H1 (cell line): ENCODE results near the gene FBXL17. TPM values are rescaled to one million over a fixed set of nuclear protein-coding genes. Genes with fewer than 3 reads are reported as not detected.

ENCODE experiments used
- CTCF ChIA-PET: fragments of 300-600 bp; sonication (Branson Sonifier 250); formaldehyde crosslinking; loops from one replicate; lab custom pipeline; 2021; ENCODE audit not compliant: partially characterized antibody; lab: Charles Lee
- POLR2A ChIA-PET: fragments of 300-600 bp; sonication (Branson Sonifier 250); formaldehyde crosslinking; loops from one replicate; lab custom pipeline; 2021; ENCODE audit warnings: inconsistent platforms; ENCODE audit not compliant: partially characterized antibody; lab: Charles Lee
- DNase-seq, 2 experiments: peaks; one replicate each; pipeline versions ENCODE4 v3.0.0 to v3.0.0-alpha.2; 2010 to 2022; ENCODE audit warnings: low spot score in 2 of 2, low read depth in 1 of 2, mixed read lengths in 1 of 2
- FAIRE-seq: peaks from 2 replicates; lab custom pipeline; 2011; peaks lifted over from hg19 to GRCh38; lab: Jason Lieb, UNC
- H2AFZ ChIP-seq: 2 replicates; pipeline ENCODE4 v1.8.1; 2012; ENCODE audit warnings: low read length, inconsistent platforms
- H2AK5ac ChIP-seq: 2 replicates; pipeline ENCODE4 v1.6.1; 2013; ENCODE audit warnings: low read depth, low read length
- H2BK120ac ChIP-seq: replicated peaks from 2 replicates; pipeline ENCODE3; 2013; ENCODE audit warnings: low read depth, low read length, inconsistent platforms
- H2BK12ac ChIP-seq: 2 replicates; pipeline ENCODE4 v1.6.1; 2013; ENCODE audit warnings: low read depth, low read length
- H2BK15ac ChIP-seq: 2 replicates; pipeline ENCODE4 v1.6.1; 2013; ENCODE audit warnings: low read length
- H2BK20ac ChIP-seq: 2 replicates; pipeline ENCODE4 v1.6.1; 2013; ENCODE audit warnings: low read length
- H2BK5ac ChIP-seq: 2 replicates; pipeline ENCODE4 v1.6.1; 2013; ENCODE audit warnings: low read depth, low read length
- H3K14ac ChIP-seq: 2 replicates; pipeline ENCODE4 v1.6.1; 2013; ENCODE audit warnings: inconsistent platforms; ENCODE audit not compliant: insufficient read length
- H3K18ac ChIP-seq: 2 replicates; pipeline ENCODE4 v1.6.1; 2013; ENCODE audit warnings: low read length; ENCODE audit errors: extremely low read depth
- H3K23ac ChIP-seq: 2 replicates; pipeline ENCODE4 v1.6.1; 2013; ENCODE audit warnings: inconsistent platforms; ENCODE audit not compliant: insufficient read length
- H3K23me2 ChIP-seq: 2 replicates; pipeline ENCODE4 v1.6.1; 2013; ENCODE audit warnings: low read depth, low read length
- H3K27ac ChIP-seq: 2 replicates; pipeline ENCODE4 v1.6.1; 2011; ENCODE audit warnings: low read depth, low read length, inconsistent platforms
- H3K27me3 ChIP-seq, 4 experiments: replicated peaks in 1 of 4; 1 replicate in 1 of 4; 2 replicates in 3 of 4; pipeline versions ENCODE4 v1.6.1 to v1.8.1; 2011 to 2013; ENCODE audit warnings: low read length in 3 of 4, mild to moderate bottlenecking in 3 of 4, inconsistent platforms in 2 of 4, mixed read lengths in 2 of 4, moderate library complexity in 1 of 4; ENCODE audit not compliant: control insufficient read depth in 3 of 4, insufficient read depth in 3 of 4; ENCODE audit errors: extremely low read depth in 1 of 4
- H3K36me3 ChIP-seq, 4 experiments: 2 replicates each; pipeline versions ENCODE4 v1.6.1 to v1.8.1; 2011 to 2013; ENCODE audit warnings: mild to moderate bottlenecking in 4 of 4, low read length in 3 of 4, moderate library complexity in 2 of 4, control low read depth in 1 of 4, inconsistent platforms in 1 of 4; ENCODE audit not compliant: insufficient read depth in 4 of 4, control insufficient read depth in 2 of 4
- H3K4ac ChIP-seq: replicated peaks from 2 replicates; pipeline ENCODE3; 2013; ENCODE audit warnings: low read length, low read depth, mixed read lengths, inconsistent platforms; ENCODE audit not compliant: insufficient read length
- H3K4me1 ChIP-seq, 4 experiments: replicated peaks in 1 of 4; 1 replicate in 1 of 4; 2 replicates in 3 of 4; pipeline versions ENCODE4 v1.6.1 to v1.8.1; 2011 to 2013; ENCODE audit warnings: low read length in 3 of 4, inconsistent platforms in 2 of 4, mixed read lengths in 1 of 4; ENCODE audit not compliant: insufficient read depth in 4 of 4, control insufficient read depth in 3 of 4
- H3K4me2 ChIP-seq, 2 experiments: 2 replicates each; pipeline versions ENCODE4 v1.6.1 to v1.8.1; 2011 to 2013; ENCODE audit warnings: low read depth in 2 of 2, low read length in 2 of 2, control low read depth in 1 of 2, inconsistent platforms in 1 of 2, mild to moderate bottlenecking in 1 of 2; ENCODE audit not compliant: insufficient read depth in 1 of 2
- H3K4me3 ChIP-seq, 4 experiments: fragments of 200-600, 300-600 bp in 1 of 4; sonication (generic), shearing (Covaris generic), sonication (Bioruptor Twin) in 1 of 4; 2 replicates each; pipeline versions ENCODE4 v1.5.1 to v1.8.1; 2011 to 2016; ENCODE audit warnings: low read length in 4 of 4, low read depth in 3 of 4, control low read depth in 2 of 4, inconsistent platforms in 2 of 4, mild to moderate bottlenecking in 2 of 4, mixed read lengths in 1 of 4, moderate library complexity in 1 of 4; ENCODE audit not compliant: insufficient read depth in 2 of 4; ENCODE audit errors: extremely low read depth in 1 of 4
- H3K56ac ChIP-seq: replicated peaks from 2 replicates; pipeline ENCODE3; 2013; ENCODE audit warnings: low read depth, mild to moderate bottlenecking, mixed read lengths, low read length, inconsistent platforms; ENCODE audit not compliant: insufficient read length
- H3K79me1 ChIP-seq: 2 replicates; pipeline ENCODE4 v1.6.1; 2013; ENCODE audit warnings: low read depth, low read length, control low read depth
- H3K79me2 ChIP-seq, 2 experiments: 2 replicates each; pipeline versions ENCODE4 v1.6.1 to v1.8.1; 2012 to 2013; ENCODE audit warnings: low read length in 2 of 2, mild to moderate bottlenecking in 2 of 2, inconsistent platforms in 1 of 2; ENCODE audit not compliant: insufficient read depth in 2 of 2, control insufficient read depth in 1 of 2
- H3K9ac ChIP-seq, 4 experiments: replicated peaks in 1 of 4; 1 replicate in 1 of 4; 2 replicates in 3 of 4; pipeline versions ENCODE4 v1.6.1 to v1.8.1; 2011 to 2013; ENCODE audit warnings: low read depth in 3 of 4, low read length in 3 of 4, control low read depth in 2 of 4, mild to moderate bottlenecking in 2 of 4, moderate library complexity in 2 of 4, inconsistent platforms in 1 of 4; ENCODE audit errors: extremely low read depth in 1 of 4
- H3K9me3 ChIP-seq, 2 experiments: 2 replicates each; pipeline versions ENCODE4 v1.6.1 to v1.8.1; 2012 to 2013; ENCODE audit warnings: mild to moderate bottlenecking in 2 of 2, moderate library complexity in 2 of 2, control low read depth in 1 of 2, inconsistent platforms in 1 of 2, low read depth in 1 of 2, low read length in 1 of 2, mixed read lengths in 1 of 2; ENCODE audit not compliant: insufficient read depth in 2 of 2
- H4K20me1 ChIP-seq, 2 experiments: replicated peaks in 1 of 2; 2 replicates each; pipeline versions ENCODE3 to v1.8.1; 2011 to 2013; ENCODE audit warnings: inconsistent platforms in 2 of 2, low read length in 2 of 2, mild to moderate bottlenecking in 1 of 2; ENCODE audit not compliant: insufficient read depth in 2 of 2, control insufficient read depth in 1 of 2
- H4K5ac ChIP-seq: 2 replicates; pipeline ENCODE4 v1.6.1; 2013; ENCODE audit warnings: low read length, low read depth, mixed read lengths, inconsistent platforms; ENCODE audit not compliant: insufficient read length
- H4K8ac ChIP-seq: 2 replicates; pipeline ENCODE4 v1.8.0; 2013; ENCODE audit warnings: mild to moderate bottlenecking, moderate library complexity, low read length, inconsistent platforms; ENCODE audit not compliant: insufficient read depth; ENCODE audit errors: extremely low read depth
- H4K91ac ChIP-seq: replicated peaks from 2 replicates; pipeline ENCODE3; 2013; ENCODE audit warnings: low read length, mixed read lengths, inconsistent platforms; ENCODE audit not compliant: insufficient read length
- CBX5 ChIP-seq: fragments of 300-800, 300-1000 bp; sonication (generic); IDR thresholded peaks from 2 replicates; pipeline ENCODE4 v1.7.1; 2016; ENCODE audit warnings: antibody characterized with exemption, low read length, low read depth
- EZH2 ChIP-seq: fragments of 200-600 bp; sonication (generic); IDR thresholded peaks from 2 replicates; pipeline ENCODE4 v1.7.1; 2012; ENCODE audit warnings: low read depth, mild to moderate bottlenecking, moderate library complexity, low read length, inconsistent platforms; ENCODE audit not compliant: severe bottlenecking
- KDM1A ChIP-seq: fragments of 200-600, 300-600 bp; sonication (generic); IDR thresholded peaks from 2 replicates; pipeline ENCODE4 v1.7.1; 2016; ENCODE audit warnings: mild to moderate bottlenecking, low read length, borderline replicate concordance
- SIRT6 ChIP-seq: IDR thresholded peaks from one replicate; pipeline ENCODE4 v1.7.1; 2012; ENCODE audit warnings: low read length, inconsistent platforms
- SP2 ChIP-seq: IDR thresholded peaks from 2 replicates; pipeline ENCODE4 v1.6.1; 2012; ENCODE audit warnings: mild to moderate bottlenecking, low read length, inconsistent platforms
- WGBS, 2 experiments: shearing (Covaris generic) in 1 of 2; methylation state at CpG; one replicate each; pipeline versions ENCODE4 v1.1.6 to v1.1.7; 2013 to 2015; ENCODE audit warnings: low lambda C conversion rate in 2 of 2, mixed read lengths in 2 of 2, inconsistent platforms in 1 of 2, low coverage in 1 of 2, missing lambda C conversion rate in 1 of 2; ENCODE audit not compliant: insufficient replicate concordance in 2 of 2, insufficient coverage in 1 of 2, insufficient read length in 1 of 2; ENCODE audit errors: extremely low coverage in 1 of 2, missing lambda C conversion rate in 1 of 2; 5-methylcytosine and 5-hydroxymethylcytosine counted together
- polyA plus RNA-seq, 7 experiments: library from polyadenylated mRNA; depleted of rRNA in 3 of 7; stranded (reverse) in 5 of 7; unstranded in 2 of 7; fragments of >200 nt in 5 of 7; fragments of 200-250 nt in 2 of 7; gene quantifications; 1 replicate in 5 of 7; 2 replicates in 1 of 7; 4 replicates in 1 of 7; pipeline versions ENCODE4 v1.2.1 to v1.2.3, GENCODE V29; 2011 to 2013; ENCODE audit warnings: missing spikeins in 2 of 7, mixed read lengths in 2 of 7
- total RNA-seq: library from RNA; stranded (reverse); fragmentation: NEBNext Ultra II Directional; extraction: Animal tissue kit (Norgen Biotek cat#: 25700); gene quantifications from 2 replicates; pipeline ENCODE4 v1.2.1, GENCODE V29; 2021

Gene FBXL17
- total and polyA plus RNA-seq, 2 of the 8 experiments (the other 6 are each of a cell fraction or from before 2014, with no cell fraction given) = 0.35 to 4.3 TPM

- peak overlapping the region; percentile 17 for H4K91ac ChIP-seq
- no peaks in the 10 kb centered on the region for H3K9me3 ChIP-seq
- H2AK5ac ChIP-seq = no peak overlapping the region; the same call in 1 of the 2 replicates
- H3K27ac ChIP-seq = no peak overlapping the region
- no peak overlapping the region for H3K4me2 ChIP-seq
- no peak overlapping the region; the same call in 1 of the 2 replicates for H2BK12ac ChIP-seq
- H2BK5ac ChIP-seq = no peak overlapping the region
- no peak overlapping the region for H3K4me3 ChIP-seq
- H4K5ac ChIP-seq = peak overlapping the region; percentile 38
- no peaks in the 10 kb centered on the region; the same call in 1 of the 2 replicates for H3K23me2 ChIP-seq
- peaks cover 0 to 12% (median 3%) of the 10 kb centered on the region in 4 experiments; a peak in 2 of 7 replicates for H3K4me1 ChIP-seq
- no peak overlapping the region for H3K4ac ChIP-seq
- 86% methylated on average over 3 of the region's 3 CpGs; no CpG with 5 or more reads in 1 of the 2 experiments for WGBS, 2 experiments
- H2BK120ac ChIP-seq = peak overlapping the region; percentile 6
- H3K56ac ChIP-seq = no peak overlapping the region
- no peak overlapping the region for H3K14ac ChIP-seq
- H4K20me1 ChIP-seq = no peaks in the 10 kb centered on the region
- no peaks in the 10 kb centered on the region for H3K79me2 ChIP-seq
- H2BK20ac ChIP-seq = no peak overlapping the region
- no peak overlapping the region for H3K18ac ChIP-seq
- H3K27me3 ChIP-seq = no peaks in the 10 kb centered on the region
- 0 out of 2 replicates have a peak overlapping the region, but pooled peaks have one; percentile 17 for H2AFZ ChIP-seq
- H4K8ac ChIP-seq = no peak overlapping the region
- no peak for TF ChIP-seq SP2
- TF ChIP-seq CBX5 = no peak
- TF ChIP-seq SIRT6 = no peak
- no peak for TF ChIP-seq KDM1A
- no peak for TF ChIP-seq EZH2
- DNase-seq (no peak), FAIRE-seq (no peak)
- ChIA-PET CTCF (no interaction called here), POLR2A (no interaction called here)
- H3K36me3 ChIP-seq = no peaks in the 10 kb centered on the region
- H2BK15ac ChIP-seq = no peak overlapping the region
- no peaks in the 10 kb centered on the region for H3K79me1 ChIP-seq
- H3K9ac ChIP-seq = no peak overlapping the region
- no peak overlapping the region for H3K23ac ChIP-seq
These were observed 404.3 kb downstream of the FBXL17 start for GRCh38 chr5:107977550-107978071.
